SK-N-SH (cell line): ENCODE measurements around the gene CRYBA1. TPM values are rescaled to one million over a fixed set of nuclear protein-coding genes. Genes with fewer than 3 reads are reported as not detected.

Experiments used
- CTCF ChIA-PET: fragments of 300-600, 350-600 bp; formaldehyde crosslinking; extraction: SDS; loops from one replicate; lab custom pipeline; 2021; lab: Yijun Ruan, JAX
- POLR2A ChIA-PET: fragments of 350-600 bp; sonication (Branson Sonifier 250); formaldehyde crosslinking; extraction: SDS; loops from one replicate; lab custom pipeline; 2020; ENCODE audit warnings: antibody characterized with exemption, inconsistent platforms; lab: Yijun Ruan, JAX
- DNase-seq: peaks from one replicate; pipeline ENCODE4 v3.0.0; 2012
- H2AFZ ChIP-seq: fragments of 200-600 bp; sonication (generic); 2 replicates; pipeline ENCODE4 v1.8.1; 2016; ENCODE audit warnings: antibody characterized with exemption, mild to moderate bottlenecking, low read depth
- H3F3A ChIP-seq: fragments of 200-600 bp; sonication (generic); replicated peaks from 2 replicates; pipeline ENCODE3; 2016; ENCODE audit warnings: antibody characterized with exemption, mild to moderate bottlenecking; ENCODE audit not compliant: insufficient read depth
- H3K27ac ChIP-seq, 2 experiments: fragments of 200-500 bp in 1 of 2; fragments of 200-600 bp in 1 of 2; sonication (Bioruptor generic) in 1 of 2; sonication (generic), shearing (Covaris generic) in 1 of 2; 2 replicates each; pipeline versions ENCODE4 v1.5.1 to v1.6.1; 2014 to 2016; ENCODE audit warnings: low read depth in 2 of 2, inconsistent platforms in 1 of 2, low read length in 1 of 2, mild to moderate bottlenecking in 1 of 2, mixed read lengths in 1 of 2
- H3K27me3 ChIP-seq: fragments of 200-600 bp; sonication (generic), shearing (Covaris generic); 2 replicates; pipeline ENCODE4 v1.6.1; 2016; ENCODE audit warnings: mixed run types; ENCODE audit not compliant: insufficient read depth
- H3K36me3 ChIP-seq, 2 experiments: fragments of 200-500 bp in 1 of 2; fragments of 200-600 bp in 1 of 2; sonication (Bioruptor generic) in 1 of 2; sonication (generic) in 1 of 2; replicated peaks in 1 of 2; 2 replicates each; pipeline versions ENCODE3 to v1.5.1; 2014 to 2016; ENCODE audit warnings: low read length in 1 of 2, mild to moderate bottlenecking in 1 of 2; ENCODE audit not compliant: insufficient read depth in 2 of 2, control insufficient read depth in 1 of 2
- H3K4me1 ChIP-seq, 2 experiments: fragments of 200-500 bp in 1 of 2; fragments of 200-600 bp in 1 of 2; sonication (Bioruptor generic) in 1 of 2; sonication (generic), shearing (Covaris generic) in 1 of 2; 2 replicates each; pipeline versions ENCODE4 v1.5.1 to v1.6.1; 2014 to 2016; ENCODE audit warnings: low read depth in 1 of 2, low read length in 1 of 2, mixed run types in 1 of 2; ENCODE audit not compliant: insufficient read depth in 2 of 2, control insufficient read depth in 1 of 2
- H3K4me2 ChIP-seq: fragments of 200-600 bp; sonication (generic), shearing (Covaris generic); 2 replicates; pipeline ENCODE4 v1.6.1; 2017; ENCODE audit warnings: mixed run types
- H3K4me3 ChIP-seq, 2 experiments: fragments of 200-500 bp in 1 of 2; fragments of 200-600 bp in 1 of 2; sonication (Bioruptor generic) in 1 of 2; sonication (generic), shearing (Covaris generic) in 1 of 2; 2 replicates each; pipeline versions ENCODE4 v1.5.1 to v1.8.1; 2014 to 2016; ENCODE audit warnings: low read depth in 2 of 2, inconsistent platforms in 1 of 2, low read length in 1 of 2, mild to moderate bottlenecking in 1 of 2, mixed read lengths in 1 of 2, moderate library complexity in 1 of 2
- H3K79me2 ChIP-seq: fragments of 200-600 bp; sonication (generic); 2 replicates; pipeline ENCODE4 v1.8.1; 2017; ENCODE audit warnings: mild to moderate bottlenecking; ENCODE audit not compliant: insufficient read depth
- H3K9ac ChIP-seq: fragments of 200-600 bp; sonication (generic); 2 replicates; pipeline ENCODE4 v1.6.1; 2017; ENCODE audit warnings: mixed run types
- H3K9me2 ChIP-seq: fragments of 200-600 bp; sonication (generic); 2 replicates; pipeline ENCODE4 v1.6.1; 2017; ENCODE audit warnings: mixed run types
- H3K9me3 ChIP-seq: fragments of 200-600 bp; sonication (generic); 2 replicates; pipeline ENCODE4 v1.6.1; 2017; ENCODE audit warnings: mixed run types, mild to moderate bottlenecking, moderate library complexity
- H4K20me1 ChIP-seq: fragments of 200-600 bp; sonication (generic); 2 replicates; pipeline ENCODE4 v1.6.1; 2017; ENCODE audit warnings: mild to moderate bottlenecking, mixed run types; ENCODE audit not compliant: insufficient read depth
- EP300 ChIP-seq, 2 experiments: IDR thresholded peaks; 2 replicates each; pipeline versions ENCODE4 v1.4.0 to v1.6.1; 2012; ENCODE audit warnings: borderline replicate concordance in 1 of 2, low read depth in 1 of 2, low read length in 1 of 2
- FOSL2 ChIP-seq: IDR thresholded peaks from 2 replicates; pipeline ENCODE4 v1.4.0; 2012; ENCODE audit warnings: low read depth, mild to moderate bottlenecking, moderate library complexity, borderline replicate concordance
- FOXJ3 ChIP-seq: sonication (generic); formaldehyde crosslinking; IDR thresholded peaks from 2 replicates; pipeline ENCODE4 v1.5.1; 2020; ENCODE audit warnings: mild to moderate bottlenecking, missing genetic modification reagents
- GABPA ChIP-seq: IDR thresholded peaks from 2 replicates; pipeline ENCODE4 v1.4.0; 2012; ENCODE audit warnings: low read depth, mild to moderate bottlenecking
- GATA2 ChIP-seq: sonication (generic); formaldehyde crosslinking; IDR thresholded peaks from 2 replicates; pipeline ENCODE4 v1.5.0; 2020; ENCODE audit warnings: mild to moderate bottlenecking, missing genetic modification reagents
- JUND ChIP-seq: IDR thresholded peaks from 2 replicates; pipeline ENCODE4 v1.4.0; 2012
- MAX ChIP-seq: IDR thresholded peaks from 2 replicates; pipeline ENCODE4 v1.4.0; 2012; ENCODE audit warnings: low read depth
- NFIC ChIP-seq: IDR thresholded peaks from 2 replicates; pipeline ENCODE4 v1.4.0; 2012; ENCODE audit warnings: borderline replicate concordance
- REST ChIP-seq: IDR thresholded peaks from 2 replicates; pipeline ENCODE4 v1.6.1; 2012; ENCODE audit warnings: mild to moderate bottlenecking, low read depth, low read length, moderate library complexity
- SIN3A ChIP-seq: IDR thresholded peaks from 2 replicates; pipeline ENCODE4 v1.6.1; 2012; ENCODE audit warnings: low read depth, mild to moderate bottlenecking, low read length, moderate library complexity, borderline replicate concordance
- SMC3 ChIP-seq: IDR thresholded peaks from 2 replicates; pipeline ENCODE4 v1.6.1; 2012; ENCODE audit warnings: low read depth, low read length, improper control_type of control experiment
- TAF1 ChIP-seq: IDR thresholded peaks from 2 replicates; pipeline ENCODE4 v1.6.1; 2012; ENCODE audit warnings: low read depth, mild to moderate bottlenecking, low read length, moderate library complexity, borderline replicate concordance
- USF2 ChIP-seq: fragments of 150-350 bp; IDR thresholded peaks from 2 replicates; pipeline ENCODE4 v1.6.1; 2017; ENCODE audit warnings: antibody characterized with exemption, low read length, low read depth, borderline replicate concordance
- YY1 ChIP-seq: IDR thresholded peaks from 2 replicates; pipeline ENCODE4 v1.4.0; 2012; ENCODE audit warnings: low read depth, mild to moderate bottlenecking
- ZBTB33 ChIP-seq: IDR thresholded peaks from 2 replicates; pipeline ENCODE4 v1.4.0; 2012; ENCODE audit warnings: low read depth, borderline replicate concordance
- WGBS: methylation state at CpG from one replicate; pipeline ENCODE4 v1.1.6; 2017; ENCODE audit warnings: low lambda C conversion rate; 5-methylcytosine and 5-hydroxymethylcytosine counted together
- polyA plus RNA-seq, 3 experiments: library from polyadenylated mRNA; depleted of rRNA; stranded (reverse); fragments of >200 nt; gene quantifications; 2 replicates each; pipeline ENCODE4 v1.2.3, GENCODE V29; 2012

The CRYBA1 gene
- polyA plus RNA-seq, 1 of the 3 experiments (the other 2 are of a cell fraction), result not detected

GRCh38 chr17:29292992-29293889 is 46.6 kb downstream of the CRYBA1 start (continued):
- peak; percentile 35; the same call in 1 of the 2 replicates for TF ChIP-seq REST

GRCh38 chr17:29293890-29294579 is 47.4 kb downstream of the CRYBA1 start, which contains the start of gene NUFIP2:
Gene NUFIP2, minus strand, starts transcription at chr17:29294148. Its CDS starts 89 bp downstream, at chr17:29294059.
- ChIA-PET POLR2A (interaction anchor here (0.6 to 1.4 kb wide), 6 partner anchors 9 to 349 kb away, joined by 3 to 8 read pairs (median 4); no protein-coding TSS in a partner anchor), CTCF (interaction anchor here (1.3 to 1.9 kb wide), 2 partner anchors 53 to 145 kb away, joined by 7 to 8 read pairs; no protein-coding TSS in a partner anchor)
- DNase-seq, result peak; percentile 93
- Histone ChIP-seq H3K9ac (peak within 1 kb of the TSS; percentile 94), H3K79me2 (peaks cover 47% of the 10 kb centered on the region), H4K20me1 (peaks cover 33% of the 10 kb centered on the region), H3K4me1 (peaks cover 12 to 20% of the 10 kb centered on the region in 2 experiments; a peak in 3 of 4 replicates), H3K9me3 (no peaks in the 10 kb centered on the region), H3K4me2 (peak within 1 kb of the TSS; percentile 95), H3K9me2 (no peaks in the 10 kb centered on the region), H3K27ac (peak within 1 kb of the TSS; percentile 96 to 97), H3K27me3 (no peaks in the 10 kb centered on the region), H3F3A (peaks cover 17% of the 10 kb centered on the region), H3K4me3 (peak within 1 kb of the TSS; percentile 87 to 99), H3K36me3 (peaks cover 0 to 27% of the 10 kb centered on the region in 2 experiments), H2AFZ (peak within 1 kb of the TSS; percentile 100)
- 1% methylated on average over 18 of the region's 31 CpGs for WGBS
- TF ChIP-seq JUND, result no peak
- peak; percentile 30 for TF ChIP-seq REST
- no peak for TF ChIP-seq FOXJ3 (CRISPR knock-in tag)
- TF ChIP-seq FOSL2, result no peak; the same call in 1 of the 2 replicates
- TF ChIP-seq SIN3A, result peak; percentile 79; the same call in 1 of the 2 replicates
- peak; percentile 51 for TF ChIP-seq GABPA
- TF ChIP-seq EP300 (IDR thresholded peaks at IDR 0.05; ENCODE audit: borderline replicate concordance in 1 of 2, low read depth in 1 of 2, low read length in 1 of 2), result peak in 1 of 2 experiments; percentile 96; a peak in 2 of 4 replicates
- peak; percentile 73; the same call in 1 of the 2 replicates for TF ChIP-seq YY1
- no peak for TF ChIP-seq USF2
- peak; percentile 82 for TF ChIP-seq MAX
- TF ChIP-seq TAF1, result peak; percentile 99
- no peak; the same call in 1 of the 2 replicates for TF ChIP-seq SMC3
- TF ChIP-seq GATA2, result no peak
- TF ChIP-seq NFIC, result no peak
- no peak for TF ChIP-seq ZBTB33
